Activated CD4-positive, alpha-beta T cell treated with anti-CD3 and anti-CD28 coated beads, Interleukin-2, amount 50 U/mL, for 1 hour (primary cell): ENCODE measurements around the gene ARF6.
"Not testable (repeated sequence)": the region's sequence is repeated elsewhere in the genome, so short reads cannot be mapped to it uniquely, and the experiment has no call there.

Source experiments
- DNase-seq: peaks from one replicate; pipeline ENCODE4 v3.0.0-alpha.2; 2020

The ARF6 gene

DNA sequence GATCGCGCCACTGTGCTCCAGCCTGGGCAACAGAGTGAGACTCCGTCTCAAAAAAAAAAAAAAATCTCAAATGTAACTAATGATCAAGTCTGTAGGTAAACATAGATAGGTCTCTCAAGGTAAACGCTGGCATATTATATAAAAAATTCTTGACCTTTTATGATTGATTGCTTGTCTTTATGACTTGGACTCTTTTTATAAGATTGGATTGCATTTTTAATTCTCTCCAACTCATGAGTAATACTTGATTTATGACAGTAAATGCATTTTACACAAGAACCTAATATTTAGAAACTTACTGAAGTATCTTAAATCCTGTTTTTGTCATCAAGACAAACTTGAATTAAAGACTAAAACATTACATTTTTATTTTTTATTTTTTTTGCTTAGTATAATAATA, 16.1 kb downstream of the ARF6 start:
- DNase-seq, result no peak

DNA sequence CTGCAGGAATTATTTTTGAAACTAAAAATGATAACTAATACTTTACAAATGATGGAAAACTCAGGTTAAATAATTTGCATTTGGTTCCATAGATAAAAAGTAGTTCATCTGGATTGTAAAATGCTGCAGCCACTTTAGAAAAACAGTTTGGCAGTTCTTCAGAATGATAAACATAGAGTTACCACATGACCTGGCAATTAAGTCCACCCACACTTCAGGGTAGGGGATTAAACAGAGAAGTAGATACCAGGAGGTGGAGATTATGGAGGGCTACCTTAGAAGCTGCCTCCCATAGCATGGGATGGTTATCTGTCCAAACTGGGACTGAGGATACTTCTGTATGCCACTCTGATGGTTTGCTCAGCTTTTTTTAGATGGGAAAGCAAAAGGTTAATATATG, 22.2 kb downstream of the ARF6 start:
- DNase-seq, result no peak

- no peak for DNase-seq
These were observed 25.8 kb downstream of the ARF6 start for GRCh38 chr14:49918706-49919105.

DNA sequence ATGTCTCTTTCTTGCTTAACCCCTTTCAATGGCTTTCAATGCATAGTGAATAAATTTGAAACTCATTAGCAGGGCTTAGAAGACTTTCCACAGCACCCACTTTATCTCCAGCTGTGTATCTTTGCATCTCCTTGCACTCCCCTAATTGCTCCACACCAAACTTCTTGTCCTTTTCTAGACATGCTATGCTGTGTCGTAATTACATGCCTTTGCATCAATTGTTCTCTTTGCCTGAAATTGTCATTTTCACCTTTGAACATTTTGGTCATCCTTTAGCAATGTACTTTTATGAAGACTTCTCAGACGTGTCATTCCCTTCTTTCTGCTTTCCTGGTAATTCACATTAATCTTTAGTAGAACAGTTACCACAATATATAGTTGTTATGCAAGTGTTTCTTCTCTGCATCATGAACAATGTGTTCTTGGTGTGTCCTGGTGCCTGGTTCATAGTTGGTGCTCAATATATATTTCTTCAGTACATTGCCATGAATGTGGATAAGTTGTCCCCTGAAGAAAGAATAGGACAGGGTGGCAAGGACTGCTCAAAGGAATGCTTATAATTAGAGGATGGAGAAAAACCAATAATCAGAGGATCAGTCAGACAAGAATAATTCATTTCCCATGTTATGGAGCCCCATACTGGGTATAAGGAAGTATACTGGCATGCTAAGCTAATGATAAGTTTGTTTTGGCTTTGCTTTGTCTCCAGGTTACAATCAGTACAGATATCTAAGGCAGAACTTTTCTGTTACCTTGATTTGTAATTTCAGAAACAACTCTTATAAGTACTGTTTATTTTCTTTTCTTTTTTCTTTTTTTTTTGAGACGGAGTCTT, 27.2 kb downstream of the ARF6 start:
- no peak for DNase-seq

DNA sequence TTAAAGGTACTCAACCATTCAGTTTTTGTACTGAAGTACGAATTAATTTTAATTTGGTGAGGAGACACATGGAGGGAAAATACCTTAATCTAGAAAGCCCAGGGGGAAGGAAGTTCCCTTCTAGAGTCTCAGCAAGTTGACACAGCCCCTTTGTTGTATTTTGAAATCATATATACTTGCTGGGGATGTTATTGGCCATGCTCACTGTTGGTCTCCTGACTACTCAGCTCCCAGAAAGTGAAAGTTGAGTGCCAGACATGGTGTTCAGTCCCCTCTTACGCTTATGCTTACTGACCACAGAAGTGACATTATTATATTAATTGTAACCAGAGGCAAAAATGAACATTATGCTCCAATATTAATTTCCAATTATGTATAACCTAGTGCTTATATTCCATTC, 28.1 kb downstream of the ARF6 start:
- no peak for DNase-seq

- no peak for DNase-seq
These were observed 28.5 kb downstream of the ARF6 start for GRCh38 chr14:49921401-49921800.

- DNase-seq, result no peak
These were observed 30.6 kb downstream of the ARF6 start for GRCh38 chr14:49923442-49923841.

- no peak for DNase-seq
These were observed 31.0 kb downstream of the ARF6 start for GRCh38 chr14:49923881-49924280.

GRCh38 chr14:49924852-49925251, 32.0 kb downstream of the ARF6 start:
- no peak for DNase-seq

GRCh38 chr14:49926803-49927202, 33.9 kb downstream of the ARF6 start:
- no peak for DNase-seq

- no peak for DNase-seq
These were observed 35.1 kb downstream of the ARF6 start for GRCh38 chr14:49928015-49928414.

GRCh38 chr14:49930720-49931119, 37.8 kb downstream of the ARF6 start:
- no peak for DNase-seq

DNA sequence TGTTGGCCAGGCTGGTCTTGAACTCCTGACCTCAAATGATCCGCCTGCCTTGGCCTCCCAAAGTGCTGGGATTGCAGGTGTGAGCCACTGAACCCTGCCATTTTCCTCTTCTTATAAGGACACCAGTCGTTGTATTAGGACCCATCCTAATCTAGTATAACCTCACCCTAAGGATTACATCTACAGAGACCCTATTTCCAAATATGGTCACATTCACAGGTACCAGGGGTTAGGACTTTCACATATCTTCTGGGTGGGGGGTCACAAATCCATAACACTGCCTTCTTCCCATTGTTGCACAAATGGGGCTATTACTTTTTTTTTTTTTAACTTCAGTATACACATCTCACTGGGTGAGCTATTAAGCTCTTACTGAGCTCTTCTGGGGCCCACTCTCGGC, 38.6 kb downstream of the ARF6 start:
- DNase-seq, result no peak

DNA sequence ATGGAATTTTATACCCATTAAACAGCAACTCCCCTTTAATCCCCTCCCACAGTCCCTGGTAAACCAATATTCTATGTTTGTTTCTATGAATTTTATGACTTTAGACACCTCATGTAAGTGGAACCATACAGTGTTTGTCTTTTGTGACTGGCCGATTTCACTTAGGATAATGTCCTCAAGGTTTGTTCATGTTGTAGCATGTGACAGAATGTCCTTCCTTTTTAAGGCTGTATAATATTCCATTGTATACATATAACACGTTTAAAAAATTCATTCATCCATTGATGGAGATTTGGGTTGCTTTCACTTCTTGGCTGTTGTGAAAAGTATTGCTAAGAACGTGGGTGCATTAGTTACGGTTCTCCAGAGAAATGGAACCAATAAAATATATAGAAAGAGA, 40.2 kb downstream of the ARF6 start:
- DNase-seq, result no peak

DNA sequence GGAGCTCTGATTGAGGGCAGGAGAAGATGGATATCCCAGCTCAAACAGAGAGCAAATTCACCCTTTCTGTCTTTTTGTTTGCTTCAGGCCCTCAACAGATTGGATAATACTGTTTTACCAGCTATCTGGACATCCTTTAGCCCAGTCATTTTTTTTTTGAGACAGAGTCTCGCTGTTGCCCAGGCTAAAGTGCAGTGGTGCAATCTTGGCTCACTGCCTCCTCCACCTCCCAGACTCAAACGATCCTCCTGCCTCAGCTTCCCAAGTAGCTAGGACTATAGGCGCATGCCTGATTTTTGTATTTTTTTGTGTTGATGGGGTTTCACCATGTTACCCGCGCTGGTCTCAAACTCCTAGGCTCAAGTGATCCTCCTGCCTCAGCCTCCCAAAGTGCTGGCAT, 40.8 kb downstream of the ARF6 start:
- no peak for DNase-seq

DNA sequence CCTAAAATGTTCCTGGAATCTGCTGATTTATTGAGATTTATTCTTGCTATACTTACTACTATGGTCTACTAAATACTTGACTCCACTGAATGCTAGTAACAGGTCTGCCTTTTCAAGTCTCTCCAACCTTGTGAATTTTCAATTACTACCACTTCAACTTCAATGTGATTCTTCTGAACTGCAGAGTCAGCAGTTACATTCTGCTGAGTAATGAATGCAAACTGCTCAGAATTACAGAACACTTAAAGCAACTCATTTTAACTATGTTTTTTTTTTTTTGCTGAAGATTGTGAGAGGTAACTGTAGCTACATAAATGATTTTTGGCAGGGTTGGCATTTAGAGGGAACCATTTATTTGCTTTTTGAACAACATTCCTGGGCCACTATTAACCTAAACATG, 41.8 kb downstream of the ARF6 start:
- DNase-seq, result no peak

DNA sequence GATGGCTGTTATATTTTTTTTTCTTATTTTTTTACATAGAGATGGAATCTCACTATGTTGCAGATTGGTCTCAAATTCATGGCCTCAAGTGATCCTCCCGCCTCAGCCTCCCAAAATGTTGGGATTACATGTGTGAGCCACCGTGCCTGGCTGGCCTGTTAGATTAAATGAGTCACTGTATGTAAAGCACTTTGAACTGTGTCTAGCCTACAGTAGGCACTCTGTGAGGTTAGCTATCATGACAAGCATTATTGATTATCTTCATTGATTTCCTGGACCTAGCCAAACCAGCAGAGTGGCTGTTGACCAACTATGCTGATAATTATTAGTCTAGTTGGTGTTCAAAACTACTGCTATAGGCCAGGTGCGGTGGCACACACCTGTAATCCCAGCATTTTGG, 42.6 kb downstream of the ARF6 start:
- no peak for DNase-seq

DNA sequence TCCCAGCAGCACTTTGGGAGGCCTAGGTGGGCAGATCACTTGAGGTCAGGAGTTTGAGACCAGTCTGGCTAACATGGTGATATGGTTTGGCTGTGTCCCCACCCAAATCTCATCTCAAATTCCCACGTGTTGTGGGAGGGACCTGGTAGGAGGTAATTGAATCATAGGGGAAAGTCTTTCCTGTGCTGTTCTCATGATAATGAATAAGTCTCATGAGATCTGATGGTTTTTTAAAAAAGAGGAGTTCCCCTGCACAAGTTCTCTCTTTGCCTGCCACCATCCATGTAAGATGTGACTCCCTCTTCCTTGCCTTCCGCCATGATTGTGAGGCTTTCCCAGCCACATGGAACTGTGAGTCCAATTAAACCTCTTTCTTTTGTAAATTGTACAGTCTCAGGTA, 43.4 kb downstream of the ARF6 start:
- not testable (repeated sequence) for DNase-seq

DNA sequence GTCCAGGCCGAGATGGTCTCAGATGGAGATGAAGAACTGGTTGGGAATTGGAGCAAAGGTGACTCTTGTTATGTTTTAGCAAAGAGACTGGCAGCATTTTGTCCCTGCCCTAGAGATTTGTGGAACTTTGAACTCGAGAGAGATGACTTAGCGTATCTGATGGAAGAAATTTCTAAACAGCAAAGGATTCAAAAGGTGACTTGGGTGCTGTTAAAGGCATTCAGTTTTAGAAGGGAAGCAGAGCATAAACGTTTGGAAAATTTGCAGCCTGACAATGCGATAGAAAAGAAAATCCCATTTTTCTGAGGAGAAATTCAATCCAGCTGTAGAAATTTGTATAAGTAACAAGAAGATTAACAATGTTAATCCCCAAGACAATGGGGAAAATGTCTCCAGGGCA, 44.0 kb downstream of the ARF6 start:
- DNase-seq, result not testable (repeated sequence)

DNA sequence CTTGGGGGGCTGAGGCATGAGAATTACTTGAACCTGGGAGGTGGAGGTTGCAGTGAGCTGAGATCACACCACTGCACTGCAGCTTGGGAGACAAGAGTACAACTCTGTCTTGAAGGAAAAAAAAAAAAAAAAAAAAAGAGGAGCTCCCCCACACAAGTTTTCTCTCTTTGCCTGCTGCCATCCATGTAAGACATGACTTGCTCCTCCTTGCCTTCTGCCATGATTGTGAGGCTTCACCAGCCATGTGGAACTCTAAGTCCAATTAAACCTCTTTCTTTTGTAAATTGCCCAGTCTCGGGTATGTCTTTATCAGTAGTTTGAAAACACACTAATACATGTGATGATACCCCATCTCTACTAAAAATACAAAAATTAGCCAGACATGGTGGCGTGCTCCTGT, 46.3 kb downstream of the ARF6 start:
- not testable (repeated sequence) for DNase-seq

DNA sequence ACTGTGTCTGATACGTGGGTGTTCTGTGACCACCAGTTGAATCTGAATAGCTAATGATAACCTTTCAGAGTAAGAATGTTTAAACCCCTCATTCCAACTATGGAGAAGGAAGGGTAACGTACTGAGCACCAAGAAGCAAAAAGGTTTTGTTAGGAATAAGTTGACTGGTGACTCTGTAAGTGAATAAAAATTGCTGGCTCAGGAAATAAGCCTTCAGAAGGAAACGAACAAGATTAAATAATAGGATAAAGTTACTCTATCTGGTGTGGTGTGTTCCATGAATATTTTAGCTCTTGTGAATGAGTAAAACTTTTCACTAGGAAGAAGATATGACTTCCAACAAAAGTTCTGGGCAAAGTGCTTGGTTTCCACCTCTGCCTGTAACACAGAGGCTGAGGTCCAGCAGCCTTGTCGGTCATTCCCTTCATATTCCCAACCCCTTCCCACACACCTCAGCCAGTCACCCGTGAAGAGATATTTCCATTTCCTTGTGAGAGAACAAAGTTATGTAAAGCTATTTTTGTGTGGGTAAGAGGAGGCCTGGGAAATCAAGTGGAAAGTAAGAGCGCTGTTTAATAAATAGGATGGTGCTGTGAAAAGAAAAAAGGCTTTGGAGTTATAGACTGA, 47.1 kb downstream of the ARF6 start:
- no peak for DNase-seq

GRCh38 chr14:49940808-49941421, 48.0 kb downstream of the ARF6 start:
- no peak for DNase-seq

- DNase-seq, result no peak
These were observed 49.2 kb downstream of the ARF6 start for GRCh38 chr14:49942090-49942489.

- no peak for DNase-seq
These were observed 51.6 kb downstream of the ARF6 start for GRCh38 chr14:49944501-49944900.
